ENCODE measurements around the gene DRAXIN.
A peak's percentile ranks its signal among the peaks of the same experiment; 100 is the strongest.

GRCh38 chr1:11719313-11720032 is 28.0 kb downstream of the DRAXIN start:
- TF ChIP-seq CTCF (IDR thresholded peaks at IDR 0.05; ENCODE audit: low read depth, low read length) (peak; percentile 86), EZH2phosphoT487 (IDR thresholded peaks at IDR 0.05; ENCODE audit: low read depth) (no peak)
